Stimulated activated CD4-positive, alpha-beta T cell treated with anti-CD3 and anti-CD28 coated beads, Interleukin-12 subunit alpha, Interleukin-12 subunit beta, amount 100 ng/mL, for 4 hours (primary cell): ENCODE measurements around the gene RTKN.
"Not testable (repeated sequence)": the region's sequence is repeated elsewhere in the genome, so short reads cannot be mapped to it uniquely, and the experiment has no call there.

Experiments
- DNase-seq: peaks from one replicate; pipeline ENCODE4 v3.0.0-alpha.2; 2020

RTKN gene, protein sequence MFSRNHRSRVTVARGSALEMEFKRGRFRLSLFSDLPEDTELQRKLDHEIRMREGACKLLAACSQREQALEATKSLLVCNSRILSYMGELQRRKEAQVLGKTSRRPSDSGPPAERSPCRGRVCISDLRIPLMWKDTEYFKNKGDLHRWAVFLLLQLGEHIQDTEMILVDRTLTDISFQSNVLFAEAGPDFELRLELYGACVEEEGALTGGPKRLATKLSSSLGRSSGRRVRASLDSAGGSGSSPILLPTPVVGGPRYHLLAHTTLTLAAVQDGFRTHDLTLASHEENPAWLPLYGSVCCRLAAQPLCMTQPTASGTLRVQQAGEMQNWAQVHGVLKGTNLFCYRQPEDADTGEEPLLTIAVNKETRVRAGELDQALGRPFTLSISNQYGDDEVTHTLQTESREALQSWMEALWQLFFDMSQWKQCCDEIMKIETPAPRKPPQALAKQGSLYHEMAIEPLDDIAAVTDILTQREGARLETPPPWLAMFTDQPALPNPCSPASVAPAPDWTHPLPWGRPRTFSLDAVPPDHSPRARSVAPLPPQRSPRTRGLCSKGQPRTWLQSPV

DNA sequence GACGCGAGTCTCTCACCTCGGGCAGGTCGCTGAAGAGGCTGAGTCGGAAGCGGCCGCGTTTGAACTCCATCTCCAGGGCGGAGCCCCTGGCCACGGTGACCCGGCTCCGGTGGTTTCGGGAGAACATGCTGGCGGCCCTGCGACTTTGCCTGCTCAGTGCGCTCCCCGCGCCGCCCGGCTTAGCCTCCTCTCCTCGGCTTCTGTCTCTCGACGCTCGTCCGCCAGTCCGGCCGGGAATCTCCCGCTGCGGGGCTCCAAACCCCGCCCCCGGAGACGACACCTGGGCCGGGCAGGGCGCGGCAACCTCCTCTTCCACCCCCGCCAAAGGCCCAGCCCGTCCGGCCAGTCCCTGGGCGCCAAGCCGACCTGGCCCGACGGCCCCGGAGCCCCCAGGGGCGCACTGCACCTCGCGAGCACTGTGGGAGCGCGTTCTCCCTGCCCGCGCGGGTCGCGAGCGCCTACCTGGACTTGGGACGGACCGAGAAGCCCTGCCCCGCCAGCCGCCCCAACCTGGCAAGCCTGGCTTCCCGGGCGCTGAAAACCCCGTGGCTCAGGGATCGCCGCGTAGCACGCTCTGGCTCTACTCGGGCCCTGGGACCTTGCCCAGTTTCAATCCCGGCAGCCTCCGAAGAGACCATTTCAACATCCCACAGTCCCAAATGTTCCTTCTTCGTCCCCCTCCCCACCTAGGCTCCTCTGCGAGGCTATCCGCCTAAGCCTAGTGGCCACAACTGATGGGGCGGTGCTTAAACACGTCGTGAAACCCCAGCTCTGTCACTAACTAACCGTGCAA, at the start of gene RTKN:
Gene RTKN (minus strand): TSS at position 248 of the 793 bp plus-strand sequence. CDS start 121 bp downstream, at position 127.
- no peak for DNase-seq

DNA sequence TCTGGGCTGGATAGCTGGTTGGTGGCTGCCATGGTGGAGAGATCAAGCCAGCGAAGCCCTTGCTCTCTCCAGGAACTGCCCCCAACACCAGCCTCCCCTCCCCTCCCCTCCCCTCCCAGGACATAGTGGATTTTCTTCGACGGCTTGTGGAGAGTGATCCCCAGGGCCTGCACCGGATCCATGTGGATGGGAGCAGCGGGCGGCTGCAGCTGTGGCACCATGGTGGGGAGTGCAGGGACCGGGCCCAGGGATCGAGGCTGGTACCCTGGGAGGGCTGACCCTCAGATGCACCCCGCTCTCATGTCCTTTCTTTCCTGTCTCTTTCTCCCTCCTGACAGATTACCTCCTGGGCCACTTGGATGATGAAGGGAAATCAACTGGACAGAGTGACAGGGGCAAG, 48.2 kb upstream of the RTKN start:
- no peak for DNase-seq

DNA sequence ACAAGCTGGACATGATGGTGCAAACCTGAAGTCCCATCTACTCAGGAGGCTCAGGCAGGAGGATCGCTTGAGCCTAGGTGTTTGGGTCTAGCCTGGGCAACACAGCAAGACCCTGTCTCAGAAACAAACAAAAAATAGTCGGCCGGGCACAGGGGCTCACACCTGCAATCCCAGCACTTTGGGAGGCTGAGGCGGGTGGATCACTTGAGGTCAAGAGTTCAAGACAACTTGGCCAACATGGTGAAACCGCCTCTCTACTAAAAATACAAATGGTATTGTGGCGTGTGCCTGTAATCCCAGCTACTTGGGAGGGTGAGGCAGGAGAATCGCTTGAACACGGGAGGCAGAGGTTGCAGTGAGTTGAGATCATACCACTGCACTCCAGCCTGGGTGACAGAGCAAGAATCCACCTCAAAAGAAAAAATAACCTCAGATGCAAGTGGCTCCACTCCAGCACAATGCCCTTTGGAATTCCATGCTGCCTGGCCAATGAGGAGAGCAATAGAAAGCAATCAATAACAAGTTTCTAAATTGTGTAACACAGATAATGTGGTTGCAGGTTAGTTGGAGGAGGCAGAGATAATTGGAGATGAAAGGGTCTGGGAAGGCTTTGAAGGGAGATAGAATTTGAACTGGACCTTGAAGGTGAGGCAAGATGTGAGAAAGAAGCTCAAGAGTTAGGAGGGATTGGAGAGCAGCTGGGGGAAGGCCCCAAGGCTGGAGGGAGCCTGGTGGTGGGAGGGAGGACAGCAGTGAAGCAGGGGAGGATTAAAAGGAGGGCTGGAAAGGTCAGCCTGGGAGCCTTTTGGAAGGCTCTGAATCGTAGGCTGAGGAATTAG, 47.1 kb upstream of the RTKN start:
- no peak for DNase-seq

DNA sequence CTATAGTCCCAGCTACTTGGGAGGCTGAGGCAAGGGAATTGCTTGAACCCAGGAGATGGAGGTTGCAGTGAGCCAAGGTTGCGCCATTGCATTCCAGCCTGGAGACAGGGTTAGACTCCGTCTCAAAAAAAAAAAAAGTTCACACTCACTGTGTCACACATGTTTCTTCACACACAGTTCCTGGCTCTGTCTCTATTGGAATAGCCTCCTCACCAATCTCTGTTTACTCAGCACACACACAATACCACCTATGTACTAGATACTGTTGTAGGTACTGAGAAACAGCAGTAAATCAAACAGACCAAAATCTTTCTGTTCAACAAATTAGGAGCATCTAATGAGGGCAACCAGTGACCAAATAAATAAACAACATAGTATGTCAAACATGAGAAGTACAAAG, 44.4 kb upstream of the RTKN start:
- no peak for DNase-seq

DNA sequence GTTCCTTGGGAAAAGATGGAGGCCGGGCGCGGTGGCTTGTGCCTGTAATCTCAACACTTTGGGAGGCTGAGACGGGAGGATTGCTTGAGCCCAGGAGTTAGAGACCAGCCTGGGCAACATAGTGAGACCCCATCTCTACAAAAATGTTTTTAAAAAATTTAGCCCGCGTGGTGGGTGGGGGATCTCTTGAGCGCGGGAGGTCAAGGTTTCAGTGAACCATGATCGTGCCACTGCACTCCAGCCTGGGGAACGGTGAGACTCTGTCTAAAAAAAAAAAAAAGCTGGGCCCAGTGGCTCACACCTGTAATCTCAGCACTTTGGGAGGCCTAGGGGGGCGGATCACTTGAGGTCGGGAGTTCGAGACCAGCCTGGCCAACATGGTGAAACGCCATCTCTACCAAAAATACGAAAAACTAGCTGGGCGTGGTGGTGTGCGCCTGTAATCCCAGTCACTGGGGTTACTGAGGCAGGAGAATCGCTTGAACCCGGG, 42.0 kb upstream of the RTKN start:
- not testable (repeated sequence) for DNase-seq

DNA sequence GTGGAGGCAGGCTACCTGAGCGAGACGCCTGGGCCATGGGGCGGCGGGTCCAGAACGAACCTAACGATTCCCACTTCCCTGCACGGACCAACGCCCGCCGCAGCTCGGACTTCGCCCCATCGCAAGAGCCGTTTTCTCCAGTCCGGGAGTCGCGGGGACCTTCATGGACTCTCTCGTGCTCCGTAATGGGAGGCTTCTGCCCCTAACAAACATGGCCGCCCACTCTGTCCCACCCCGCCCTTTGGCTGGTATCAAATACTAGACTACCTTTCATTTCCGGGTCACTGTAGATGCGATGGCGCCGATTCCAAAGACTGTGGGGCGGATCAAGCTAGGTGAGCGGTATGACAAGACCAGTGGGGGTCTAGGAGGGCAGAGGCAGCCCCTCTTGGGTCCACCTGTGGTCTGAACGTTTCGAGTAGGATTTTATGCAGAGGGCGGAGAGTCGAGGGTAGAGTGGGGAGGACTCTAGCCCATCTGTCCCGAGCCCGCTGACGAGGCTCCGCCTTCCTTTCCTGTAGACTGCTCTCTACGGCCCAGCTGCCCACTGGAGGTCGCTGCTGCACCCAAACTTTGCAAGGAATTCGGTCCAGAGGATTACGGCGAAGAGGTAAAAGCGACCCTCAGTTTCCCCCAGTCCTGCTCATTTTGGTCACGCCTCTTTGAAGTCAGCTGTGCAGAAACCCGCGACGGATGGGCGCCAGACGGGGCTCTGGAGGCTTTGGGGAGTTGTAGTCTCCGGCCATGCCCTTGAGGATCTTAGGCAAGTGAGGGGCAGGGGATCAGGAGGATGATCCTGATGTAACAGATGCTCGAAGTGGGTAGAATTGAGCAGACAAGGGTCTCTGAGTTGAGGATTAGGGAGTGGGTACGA, 41.3 kb upstream of the RTKN start, which contains the start of the genes CCDC142 and TTC31:
Gene CCDC142 (minus strand): TSS at position 198 of the 874 bp plus-strand sequence. CDS start 161 bp downstream, at position 37.
Gene TTC31 (plus strand): TSS at position 281 of the 874 bp plus-strand sequence. CDS start 15 bp downstream, at position 296.
- DNase-seq, result peak; percentile 89

DNA sequence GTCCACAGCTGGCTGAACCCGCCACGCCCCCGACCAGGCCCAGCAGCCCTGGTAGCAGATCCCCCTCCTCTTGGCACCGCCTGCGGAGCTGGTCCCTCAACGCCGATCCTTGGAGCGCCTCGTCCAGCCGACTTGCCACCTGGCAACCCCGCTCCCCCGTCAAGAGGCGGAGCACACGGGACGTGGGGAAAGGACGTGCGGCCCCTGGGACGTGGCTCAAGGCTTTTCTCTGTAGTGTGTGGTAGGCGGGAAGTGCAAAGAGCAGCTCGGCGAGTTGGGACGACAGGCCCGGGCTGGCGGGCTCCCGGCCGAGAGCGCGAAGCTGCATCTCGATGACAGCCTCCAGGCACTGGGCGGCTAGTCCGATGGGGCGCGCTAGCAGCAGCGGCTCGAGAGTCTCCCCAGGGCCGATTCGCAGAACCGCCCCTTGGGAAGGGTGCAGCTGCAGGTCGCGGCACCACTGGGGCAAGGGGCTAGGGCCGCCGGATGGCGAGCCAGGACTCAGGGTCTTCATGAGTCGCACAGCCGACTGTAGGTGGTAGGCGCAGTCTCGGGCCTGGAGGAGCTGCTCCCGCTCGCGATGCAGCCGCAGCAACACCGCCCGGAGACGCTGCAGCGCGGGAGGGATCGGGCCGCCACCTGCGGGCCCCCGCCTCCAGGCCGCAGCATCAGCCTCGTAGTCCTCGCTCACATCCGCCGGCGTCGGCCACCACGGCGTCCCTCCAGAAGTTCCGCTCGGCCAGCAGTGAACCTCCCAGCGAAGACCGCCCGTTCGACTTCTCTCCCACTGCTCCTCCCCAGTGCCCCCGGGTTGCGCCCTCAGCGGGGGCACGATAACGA, 40.4 kb upstream of the RTKN start:
- DNase-seq, result peak; percentile 49

DNA sequence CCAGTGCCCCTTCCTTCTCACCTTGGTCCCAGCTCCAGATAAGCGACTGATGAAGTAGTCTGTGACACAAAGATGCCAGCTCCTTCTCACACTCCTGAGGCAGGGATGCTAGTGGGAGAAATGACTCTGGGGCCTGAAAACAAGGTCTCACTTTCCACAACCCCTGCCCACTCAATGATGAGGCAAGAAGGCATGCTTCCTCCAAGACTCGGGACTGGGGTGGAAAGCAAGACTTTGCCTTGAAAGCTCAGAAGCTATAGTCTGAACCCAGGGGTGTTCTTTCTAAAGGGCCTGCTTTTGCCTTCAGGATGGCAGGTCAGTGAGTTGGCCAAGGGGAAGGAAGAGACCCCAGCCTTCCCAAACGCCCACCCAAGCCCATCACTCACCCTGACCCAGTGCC, 39.7 kb upstream of the RTKN start:
- no peak for DNase-seq

DNA sequence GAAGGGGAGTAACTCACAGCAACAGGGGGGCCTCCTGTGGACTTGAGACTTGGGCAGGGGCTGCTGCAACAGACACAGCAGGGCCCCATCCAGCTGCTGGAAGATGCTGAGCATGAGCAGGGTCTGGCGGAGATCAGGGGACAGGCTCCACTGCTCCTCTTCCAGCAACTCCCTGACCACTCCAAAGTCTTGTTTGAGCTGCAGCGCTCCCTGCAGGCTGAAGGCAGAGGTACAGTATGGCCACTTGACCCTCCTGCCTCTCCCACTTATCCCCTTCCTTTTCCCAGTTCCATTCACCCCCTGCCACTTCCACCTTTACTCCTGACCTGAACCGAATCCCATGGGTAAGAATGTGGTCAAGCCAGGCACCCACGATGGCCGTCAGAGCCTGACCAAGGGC, 33.2 kb upstream of the RTKN start:
- DNase-seq, result no peak

DNA sequence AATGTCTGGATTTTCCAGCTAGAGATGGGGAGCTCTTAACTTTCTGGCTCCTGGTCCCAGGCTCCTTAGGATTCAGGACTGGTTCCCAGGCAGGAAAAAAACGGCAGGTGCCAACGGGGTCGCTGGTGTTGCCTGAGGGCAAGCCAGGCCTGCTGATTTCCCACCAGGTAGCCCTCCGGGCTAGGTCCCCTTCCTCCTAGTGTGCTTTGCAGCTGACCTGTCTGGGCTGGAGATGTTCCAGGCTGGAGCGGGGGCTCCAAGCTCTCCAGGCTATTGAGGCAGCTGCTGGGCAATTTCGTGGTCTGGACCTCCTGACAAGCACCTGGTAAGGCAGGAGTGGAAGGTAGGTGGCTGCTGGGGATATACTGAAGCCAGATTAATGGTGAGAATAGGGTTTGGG, 32.7 kb upstream of the RTKN start:
- DNase-seq, result no peak

DNA sequence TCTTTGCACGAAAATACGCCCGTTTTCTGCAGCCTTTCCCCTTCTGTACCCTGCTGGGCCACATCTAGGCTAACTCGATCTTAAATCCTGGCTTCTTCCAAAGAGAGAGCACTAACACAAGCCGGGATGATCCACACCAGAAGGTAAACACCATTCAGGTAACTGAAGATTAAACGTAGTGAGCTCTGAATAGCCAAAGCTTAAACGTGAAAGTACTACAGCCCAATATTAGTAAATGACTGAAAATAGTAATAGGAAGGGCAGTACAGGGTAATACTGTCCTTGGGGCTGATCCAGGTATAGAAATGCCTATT, 31.2 kb upstream of the RTKN start:
- DNase-seq, result no peak

DNA sequence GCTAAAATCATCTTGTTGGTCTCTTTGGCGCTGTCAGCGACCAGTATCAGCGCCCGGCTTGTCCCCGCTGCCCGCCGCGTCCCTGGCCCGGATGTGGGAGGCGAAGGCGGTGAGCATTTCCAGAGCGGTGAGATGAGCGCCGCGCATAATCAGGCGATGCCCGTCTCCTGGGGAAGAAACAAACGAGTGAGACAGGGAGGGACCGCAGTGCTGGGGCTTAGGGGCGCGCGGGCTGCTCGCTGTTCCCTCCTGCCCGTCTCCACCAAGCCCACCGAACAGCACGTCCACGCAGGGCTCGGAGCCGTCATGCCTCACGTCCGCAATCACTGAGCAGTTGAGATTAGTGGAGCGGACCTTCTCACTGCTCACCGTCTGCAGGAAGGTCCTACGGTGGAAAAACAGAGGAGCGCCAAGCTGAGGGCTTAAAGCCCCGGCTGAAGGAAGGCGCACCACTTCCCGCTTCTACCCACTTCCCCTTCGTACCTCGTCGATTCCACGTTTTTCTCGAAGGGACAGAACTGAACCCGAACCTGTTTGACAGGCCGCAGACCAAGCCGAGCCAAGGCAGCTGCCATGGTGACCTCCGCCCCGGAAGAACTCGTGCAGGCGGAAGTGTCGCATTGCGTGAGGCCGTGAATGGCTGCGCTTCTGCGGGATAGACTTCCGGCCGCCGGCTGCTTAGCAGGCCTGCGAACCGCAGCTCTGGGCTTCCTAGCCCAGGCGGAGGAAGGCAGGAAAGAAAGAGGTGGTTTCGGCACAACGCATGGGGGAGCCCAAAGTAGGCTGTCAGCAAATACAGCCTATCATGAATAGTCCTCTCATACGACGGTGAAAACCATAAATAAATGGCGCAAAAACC, 30.6 kb upstream of the RTKN start, which contains the start of gene MRPL53:
Gene MRPL53 (minus strand): TSS at position 595 of the 859 bp plus-strand sequence. CDS start 20 bp downstream, at position 575.
- peak; percentile 98 for DNase-seq

DNA sequence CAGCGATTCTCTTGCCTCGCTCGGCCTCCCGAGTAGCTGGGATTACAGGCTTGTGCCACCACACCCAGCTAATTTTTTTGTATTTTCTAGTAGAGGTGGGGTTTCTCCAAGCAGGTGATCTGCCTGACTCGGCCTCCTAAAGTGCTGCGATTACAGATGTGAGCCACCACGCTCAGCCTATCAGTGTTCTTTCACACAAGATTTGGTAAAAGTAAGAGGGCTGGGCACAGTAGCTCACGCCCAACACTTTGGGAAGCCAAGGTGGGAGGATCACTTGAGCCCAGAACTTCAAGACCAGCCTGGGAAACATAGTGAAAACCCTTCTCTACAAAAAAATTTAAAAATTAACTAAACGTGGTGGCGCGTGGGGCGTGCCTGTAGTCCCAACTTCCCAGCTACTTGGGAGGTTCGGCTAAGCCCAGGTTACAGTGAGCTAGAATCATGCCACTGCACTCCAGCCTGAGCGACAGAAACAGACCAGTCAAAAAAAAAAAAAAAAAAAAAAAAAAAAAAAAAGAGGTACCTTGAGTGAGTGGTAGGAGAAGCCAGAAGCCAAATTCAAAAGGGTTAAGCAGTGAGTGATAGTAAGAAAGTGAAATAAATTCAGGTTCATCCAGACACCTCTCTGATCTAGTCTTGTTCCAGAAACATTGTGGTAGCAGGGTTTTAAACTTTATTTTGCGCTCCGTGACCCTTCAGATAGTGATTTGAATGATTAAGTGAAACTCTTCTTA, 29.8 kb upstream of the RTKN start:
- no peak for DNase-seq

DNA sequence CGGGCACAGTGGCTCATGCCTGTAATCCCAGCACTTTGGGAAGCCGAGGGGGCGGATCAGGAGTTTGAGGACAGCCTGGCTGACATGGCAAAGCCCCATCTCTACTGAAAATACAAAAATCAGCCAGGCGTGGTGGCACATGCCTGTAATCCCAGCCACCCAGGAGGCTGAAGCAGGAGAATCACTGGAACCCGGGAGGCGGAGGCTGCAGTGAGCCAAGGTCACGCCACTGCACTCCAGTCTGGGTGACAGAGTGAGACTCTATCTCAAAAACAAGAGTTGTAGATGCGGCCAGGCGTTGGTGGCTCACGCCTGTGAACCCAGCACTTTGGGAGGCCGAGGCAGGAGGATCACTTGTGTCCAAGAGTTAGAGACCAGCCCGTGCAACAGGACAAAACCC, 29.0 kb upstream of the RTKN start:
- not testable (repeated sequence) for DNase-seq

DNA sequence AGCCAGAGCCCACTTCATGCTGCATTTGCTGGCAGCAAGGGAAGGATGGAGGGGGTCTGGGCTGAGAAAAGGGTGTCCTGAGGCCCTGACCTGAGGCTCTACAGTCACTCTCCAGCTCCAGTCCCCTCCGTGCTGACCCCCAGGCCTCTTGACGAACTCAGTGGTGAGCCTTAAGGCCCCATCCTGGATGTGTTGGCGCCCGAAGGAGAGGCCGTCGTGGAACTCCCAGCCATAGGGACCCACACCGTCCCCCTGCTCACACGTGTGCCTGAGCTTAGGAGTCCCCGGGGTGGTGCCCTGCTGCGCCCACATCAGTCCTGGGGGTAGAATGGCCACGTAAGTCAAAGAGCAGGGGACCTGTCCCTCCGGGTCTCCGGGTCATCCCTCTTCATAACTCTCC, 22.7 kb upstream of the RTKN start:
- no peak for DNase-seq

DNA sequence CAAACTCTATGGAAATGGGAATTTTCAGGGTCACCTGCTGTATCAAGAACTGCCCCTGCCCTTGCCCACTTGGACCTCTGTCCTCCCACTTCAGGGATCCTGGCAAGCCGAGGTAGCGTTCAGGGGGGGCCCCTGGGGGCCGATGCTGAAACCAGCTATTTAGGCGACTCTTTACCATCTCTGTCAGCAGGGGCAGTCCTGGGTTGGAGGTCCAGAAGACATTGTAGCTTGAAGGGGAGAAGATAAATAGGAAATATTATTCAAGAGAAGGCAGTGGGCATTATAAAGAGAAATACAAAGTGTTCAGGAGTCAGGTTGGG, 21.0 kb upstream of the RTKN start:
- DNase-seq, result no peak

DNA sequence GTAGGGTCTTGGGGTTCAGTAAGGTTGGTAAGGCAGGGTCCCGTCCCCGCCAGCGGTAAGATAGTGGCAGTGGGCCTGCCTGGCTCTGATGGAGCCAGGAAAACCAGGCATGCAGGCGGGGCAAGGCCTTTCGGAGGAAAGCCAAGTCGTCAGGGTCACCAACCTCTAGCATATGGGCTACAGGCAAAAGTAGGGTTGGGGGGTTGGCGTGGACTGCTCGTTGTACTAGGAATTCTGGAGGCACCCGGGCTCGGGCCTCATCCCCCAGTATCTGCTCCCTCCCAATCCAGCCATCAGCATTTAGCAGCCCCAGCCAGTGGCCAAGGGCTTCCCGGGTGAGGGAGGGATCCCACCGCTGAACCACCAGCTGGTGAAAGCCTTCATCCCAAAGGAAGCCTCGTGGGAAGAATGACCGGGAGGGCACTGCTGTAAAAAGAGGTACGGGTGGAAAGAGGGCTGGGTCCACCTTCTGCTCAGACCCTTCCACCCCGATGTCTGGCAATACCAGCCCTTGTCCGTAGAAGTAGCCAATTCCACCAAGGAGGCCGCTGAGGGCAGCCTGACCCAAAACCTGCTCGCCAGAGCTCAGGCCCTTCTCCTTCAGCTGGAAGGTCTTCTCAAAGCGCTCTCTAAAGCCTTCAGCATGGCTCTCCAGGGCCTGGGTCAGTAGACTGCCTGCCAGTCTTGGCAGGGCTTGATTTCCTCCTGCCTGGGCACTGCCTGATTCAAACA, 20.5 kb upstream of the RTKN start:
- no peak for DNase-seq
